HG03103 (cell line): ENCODE data around the gene ARL6IP1.
"Not testable (repeated sequence)": the region's sequence is repeated elsewhere in the genome, so short reads cannot be mapped to it uniquely, and the experiment has no call there.

Source experiments
- ATAC-seq: cut with Tn5 transposase; IDR thresholded peaks from one replicate; pipeline ENCODE4 v1.9.1; 2021; ENCODE audit warnings: low read depth; ENCODE audit not compliant: unreplicated experiment

Gene ARL6IP1

DNA sequence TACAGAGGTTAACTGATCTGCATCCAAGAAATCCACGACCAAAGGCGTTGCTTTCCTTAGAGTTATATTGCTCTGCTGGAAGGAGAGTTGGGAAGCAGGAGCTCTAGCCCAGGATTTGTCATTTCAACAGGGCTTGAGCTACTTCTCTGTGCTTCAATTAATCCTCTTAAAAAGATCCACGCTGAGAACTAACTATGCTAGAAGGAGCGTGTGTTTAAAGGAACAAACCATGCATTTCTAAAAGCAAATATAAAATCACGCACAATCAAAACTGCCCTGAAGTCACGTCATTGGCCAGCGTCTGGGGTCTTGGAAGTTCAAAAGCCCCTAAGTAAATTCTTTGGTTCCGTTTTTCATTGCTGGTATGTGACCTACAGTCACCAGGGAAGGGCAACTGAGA is 1.1 kb downstream of the ARL6IP1 start:
- no peak for ATAC-seq

DNA sequence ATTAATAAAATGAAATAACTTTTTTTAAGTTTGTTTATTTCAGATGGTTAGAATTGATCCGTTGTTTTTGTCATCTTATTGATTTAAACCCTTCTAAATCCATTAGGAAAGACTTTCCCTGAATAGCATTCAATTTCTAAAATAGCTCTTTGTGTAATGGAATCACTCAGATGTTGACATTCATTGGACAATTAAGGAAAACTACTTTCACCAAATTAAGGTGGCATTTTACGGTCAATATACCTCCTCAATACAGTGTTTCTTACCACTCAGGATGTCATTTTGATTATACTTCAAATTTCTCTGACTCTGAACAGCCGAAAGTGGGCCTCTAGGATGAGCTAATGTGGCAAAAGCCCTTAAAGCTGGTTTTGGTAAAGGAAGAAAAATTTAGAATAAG is 1.8 kb downstream of the ARL6IP1 start:
- ATAC-seq: no peak

DNA sequence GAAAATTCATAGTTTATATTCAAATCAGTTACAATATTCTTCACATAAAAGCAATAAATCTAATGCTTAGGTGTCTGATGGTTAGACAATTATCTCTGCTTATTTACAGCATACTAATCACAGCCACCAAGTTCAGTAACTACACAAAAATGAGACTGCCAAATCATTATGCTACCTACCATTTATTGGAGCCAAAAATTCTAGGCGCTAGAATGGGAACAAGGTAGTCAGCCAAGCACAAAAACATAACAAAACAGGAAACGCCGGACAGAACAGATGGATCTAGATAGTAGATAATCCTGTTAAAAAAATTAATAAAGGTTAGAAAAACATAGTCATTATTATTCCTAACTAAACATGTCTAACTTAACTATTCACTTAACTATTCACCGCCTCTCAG is 3.6 kb downstream of the ARL6IP1 start:
- no peak for ATAC-seq

DNA sequence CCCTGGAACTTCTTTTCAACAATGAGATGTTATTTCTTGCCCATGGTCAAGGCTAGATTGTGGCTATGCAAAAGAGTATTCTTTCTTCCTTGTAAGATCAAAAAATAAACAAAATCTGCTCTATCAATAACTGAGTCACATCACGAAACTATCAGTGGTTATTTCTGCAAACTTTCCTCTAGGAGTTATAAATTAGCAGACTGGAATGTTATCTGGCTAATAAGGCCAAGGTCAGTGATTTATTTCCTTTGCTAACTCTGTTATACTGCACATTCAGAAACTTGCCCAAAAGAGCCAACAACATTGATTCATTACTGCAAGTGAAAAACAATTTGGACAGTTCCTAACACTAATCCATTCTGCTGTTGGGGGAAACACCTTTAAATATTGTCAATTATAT is 5.0 kb downstream of the ARL6IP1 start:
- ATAC-seq: no peak

DNA sequence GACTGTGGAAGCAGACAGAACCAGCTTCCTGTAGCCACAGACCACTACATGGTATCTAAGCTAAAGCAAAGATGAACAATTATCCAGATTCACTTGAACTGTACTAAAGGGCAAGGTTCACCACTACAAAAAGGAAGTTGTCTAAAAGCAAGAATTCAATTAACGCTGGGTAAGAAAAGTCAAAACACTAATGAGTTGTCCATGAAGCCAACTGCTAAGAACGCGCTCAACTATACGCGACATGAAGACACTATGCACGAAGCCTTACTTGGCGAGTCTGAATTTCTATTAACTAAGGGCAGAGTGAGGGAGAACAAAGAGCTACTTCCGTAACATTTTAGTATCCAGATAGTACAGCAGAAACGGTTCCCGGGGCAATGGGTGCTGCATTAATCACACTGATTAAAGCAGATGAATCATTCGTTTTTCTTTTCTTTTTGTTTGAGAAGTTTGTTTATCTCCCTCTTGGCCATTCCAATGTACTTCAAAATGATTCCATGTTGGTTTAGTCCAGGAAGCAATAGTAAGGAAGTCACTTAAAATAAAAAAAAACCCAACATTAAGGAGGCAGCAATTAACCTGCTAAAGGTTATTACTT is 8.4 kb downstream of the ARL6IP1 start:
- no peak for ATAC-seq

DNA sequence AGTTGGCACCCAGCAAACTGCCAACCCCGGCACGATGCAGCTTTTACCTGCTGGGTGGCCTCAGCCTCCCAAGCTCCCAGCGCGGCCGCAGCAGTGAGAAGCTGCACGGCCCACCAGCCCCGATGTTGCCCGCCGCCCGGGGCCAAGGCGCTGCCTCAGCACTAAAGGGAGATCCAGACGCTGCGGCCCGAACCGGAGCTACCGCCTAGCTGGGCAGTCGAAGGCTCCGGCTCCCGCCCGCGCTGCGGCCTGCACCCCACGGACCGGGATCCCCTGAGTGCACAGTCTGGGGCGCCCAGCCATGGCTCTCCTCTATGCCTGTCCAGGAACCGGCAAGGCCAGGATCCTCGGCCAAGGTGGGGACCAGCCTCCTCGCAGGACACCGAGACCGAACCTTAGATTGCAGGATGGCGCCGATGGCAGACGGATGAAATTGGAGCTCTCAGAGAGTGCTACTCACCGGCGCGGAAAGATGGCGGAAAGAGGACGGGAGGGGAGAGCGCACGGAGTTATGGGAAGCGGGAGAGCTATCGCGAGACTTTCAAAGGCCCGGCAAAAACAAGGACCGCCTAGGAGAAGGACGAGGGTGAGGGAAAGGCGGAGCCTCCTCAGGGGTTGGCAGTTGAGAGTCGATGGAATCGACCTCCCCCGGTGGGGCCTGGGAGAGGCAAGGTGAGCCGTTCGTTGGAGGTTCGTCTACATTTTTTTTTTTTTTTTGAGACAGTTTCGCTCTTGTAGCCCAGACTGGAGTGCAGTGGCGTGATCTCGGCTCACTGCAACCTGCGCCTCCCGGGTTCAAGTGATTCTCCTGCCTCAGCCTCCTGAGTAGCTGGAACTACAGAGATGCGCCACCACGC is 11.3 kb downstream of the ARL6IP1 start, which contains the start of gene RPS15A:
RPS15A (minus strand) TSS at position 485 of the 857 bp plus-strand sequence. CDS start 1,221 bp downstream, outside the sequence.
- ATAC-seq: peak; percentile 94

DNA sequence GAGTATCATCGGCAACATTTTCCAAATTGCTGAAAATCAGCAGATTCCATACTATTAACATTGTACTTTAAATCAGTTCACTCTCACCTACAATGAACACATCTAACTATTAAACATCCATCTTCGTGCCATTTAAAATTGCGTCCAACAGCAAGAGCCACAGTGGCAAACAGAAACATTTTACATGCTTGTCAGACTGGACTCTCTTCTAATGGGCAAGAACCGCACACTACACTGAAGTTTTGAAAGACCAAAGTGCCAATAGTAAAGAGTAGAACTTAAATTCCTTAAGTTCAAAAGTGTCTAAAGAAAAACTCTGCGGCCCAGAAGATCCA is 11.9 kb downstream of the ARL6IP1 start:
- ATAC-seq: no peak

DNA sequence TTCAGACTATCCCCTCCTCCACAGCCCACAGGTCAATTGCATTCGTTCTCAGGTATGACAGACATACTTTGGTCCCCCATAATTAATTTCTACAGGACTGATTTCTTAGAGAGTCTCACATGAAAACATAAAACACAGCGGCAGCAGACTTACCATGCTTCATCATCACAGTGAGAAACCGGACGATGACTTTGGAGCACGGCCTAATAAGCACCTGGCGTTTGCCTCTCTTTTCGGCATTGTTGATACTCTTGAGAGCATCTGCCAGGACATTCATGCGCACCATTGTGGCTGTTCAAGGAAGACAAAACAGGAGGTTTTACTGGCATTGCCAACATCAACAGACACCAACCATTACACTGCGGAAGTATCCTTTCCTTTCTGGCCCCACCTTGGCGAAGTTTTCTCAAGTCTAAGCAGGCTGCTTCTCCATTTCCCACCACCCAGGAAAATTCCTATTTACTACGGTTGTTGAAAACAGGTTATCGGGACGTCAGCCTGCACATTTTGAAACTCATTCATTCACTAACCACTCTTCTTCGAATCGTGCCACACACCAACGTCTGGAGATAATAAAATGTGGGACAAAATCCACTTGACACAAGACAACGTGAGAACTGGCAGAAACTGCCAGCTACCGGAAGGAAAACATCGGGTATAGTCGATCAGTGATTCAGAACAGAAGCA is 12.4 kb downstream of the ARL6IP1 start:
- no peak for ATAC-seq

DNA sequence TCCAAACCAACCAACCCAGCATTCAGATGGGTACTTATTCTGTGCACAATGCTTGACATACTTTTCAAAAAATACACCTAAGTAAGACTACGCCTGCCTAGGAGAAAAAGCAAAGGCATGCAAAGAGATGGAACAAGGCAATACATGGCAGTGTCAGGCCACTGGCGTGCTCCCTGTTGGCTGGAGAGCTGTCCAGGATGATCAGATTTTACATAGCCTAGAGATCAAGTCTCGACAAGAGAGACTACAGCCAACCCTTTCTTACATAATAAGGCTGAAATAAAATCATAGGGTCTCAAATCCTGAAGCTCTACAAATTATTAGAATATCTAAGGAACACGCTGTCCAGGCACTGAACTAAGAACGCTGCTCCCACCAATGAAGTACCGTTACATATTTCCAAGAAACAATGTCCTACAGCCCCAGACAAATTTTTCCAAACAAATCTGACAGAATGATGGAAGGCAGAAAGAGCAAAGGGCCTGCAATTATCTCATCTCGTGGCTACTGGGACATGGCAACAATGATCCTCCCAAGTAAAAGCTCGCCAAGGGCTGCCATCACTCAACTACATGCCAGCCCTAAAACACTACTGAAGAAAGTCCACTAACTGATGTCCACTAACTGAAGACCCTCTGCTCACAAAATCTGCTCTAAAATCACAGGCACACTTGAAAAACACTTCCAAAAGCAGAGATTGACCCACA is 16.3 kb downstream of the ARL6IP1 start:
- no peak for ATAC-seq

DNA sequence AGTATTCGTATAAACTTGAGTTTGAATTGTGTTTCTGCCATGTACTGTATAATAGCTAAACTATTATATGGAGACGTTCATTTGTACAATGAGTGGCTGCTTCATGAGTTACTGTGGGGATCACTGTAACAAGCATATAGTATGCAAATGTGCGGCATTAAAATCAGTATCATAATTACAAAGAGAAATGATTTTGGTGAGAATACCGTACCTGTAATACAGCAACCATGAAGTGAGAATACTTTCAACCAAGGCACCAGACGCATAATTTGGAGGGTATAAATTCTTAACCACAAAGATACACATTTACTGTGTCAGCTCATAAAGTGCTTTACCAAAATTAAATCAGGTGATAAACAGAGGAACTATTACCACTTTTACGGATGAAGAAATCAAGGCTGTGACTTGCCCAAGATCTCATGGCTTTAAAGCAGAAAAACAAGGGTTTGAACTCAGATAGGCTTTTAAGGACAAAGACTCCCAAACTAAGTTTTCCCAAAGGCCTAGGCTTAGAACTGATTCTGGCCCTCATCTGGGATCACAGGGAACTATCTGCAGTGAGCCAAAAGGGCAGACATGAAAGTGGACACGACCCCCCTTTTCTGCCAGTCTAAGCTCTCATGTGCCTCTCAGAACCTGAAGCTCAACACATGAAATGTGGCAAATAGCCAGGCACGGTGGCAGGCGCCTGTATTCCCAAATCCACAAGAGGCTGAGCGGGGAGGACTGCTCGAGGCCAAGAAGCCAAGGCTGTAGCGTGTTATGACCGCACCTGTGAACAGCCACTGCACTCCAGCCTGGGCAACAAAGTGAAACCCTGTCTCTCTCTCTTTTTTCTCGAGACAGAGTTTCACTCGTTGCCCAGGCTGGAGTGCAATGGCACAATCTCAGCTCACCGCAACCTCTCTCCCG is 17.7 kb downstream of the ARL6IP1 start:
- ATAC-seq: no peak

DNA sequence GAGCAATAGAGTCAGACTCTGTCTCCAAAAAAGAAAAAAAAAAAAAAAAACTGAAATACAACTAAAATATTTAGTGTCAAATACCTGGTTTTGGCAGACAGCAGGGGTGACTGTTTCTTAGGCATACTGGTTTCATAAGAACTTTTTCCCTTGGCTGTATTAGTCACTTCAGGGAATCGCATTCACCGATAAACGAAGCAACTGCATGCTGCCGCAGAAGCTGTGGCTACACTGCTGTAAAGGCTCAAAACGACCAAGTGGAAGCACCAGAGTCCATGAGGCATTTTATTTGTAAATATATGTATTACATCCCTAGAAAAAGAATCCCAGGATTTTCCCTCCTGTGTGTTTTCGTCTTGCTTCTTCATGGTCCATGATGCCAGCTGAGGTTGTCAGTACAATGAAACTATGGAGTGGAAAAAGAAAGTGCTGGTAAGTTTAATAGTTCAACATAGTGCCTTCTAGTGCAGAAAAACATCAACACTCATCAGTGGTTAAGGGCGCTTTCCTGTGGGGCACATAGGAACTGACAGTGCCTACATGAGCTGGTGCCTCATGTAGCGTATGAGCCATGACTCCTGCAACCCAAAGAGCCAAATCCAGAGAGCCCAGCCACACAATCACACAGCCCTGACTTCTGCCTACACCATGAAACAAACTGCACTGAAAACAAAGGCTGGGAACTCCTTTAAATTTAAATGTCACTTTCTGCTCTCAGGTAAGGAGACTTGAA is 18.5 kb downstream of the ARL6IP1 start:
- ATAC-seq: no peak

DNA sequence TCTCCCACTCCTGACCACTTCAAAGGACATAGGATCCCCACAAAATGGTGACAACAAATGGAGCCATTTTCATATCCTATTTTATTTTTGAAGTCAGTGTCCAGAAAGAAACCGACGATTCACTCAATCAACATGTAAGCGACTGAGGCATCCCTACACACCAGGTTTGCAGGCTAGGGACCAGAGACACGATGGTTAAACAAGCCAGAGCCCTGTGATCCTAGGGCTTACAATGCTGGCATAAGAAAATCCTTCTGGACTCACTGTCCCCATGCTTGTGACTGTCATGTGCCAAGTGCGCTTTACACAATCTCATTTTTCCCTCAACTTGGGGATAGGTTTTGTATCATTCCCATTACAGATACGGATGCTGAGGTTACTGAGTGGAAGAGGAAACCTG is 20.1 kb downstream of the ARL6IP1 start:
- ATAC-seq: not testable (repeated sequence)

DNA sequence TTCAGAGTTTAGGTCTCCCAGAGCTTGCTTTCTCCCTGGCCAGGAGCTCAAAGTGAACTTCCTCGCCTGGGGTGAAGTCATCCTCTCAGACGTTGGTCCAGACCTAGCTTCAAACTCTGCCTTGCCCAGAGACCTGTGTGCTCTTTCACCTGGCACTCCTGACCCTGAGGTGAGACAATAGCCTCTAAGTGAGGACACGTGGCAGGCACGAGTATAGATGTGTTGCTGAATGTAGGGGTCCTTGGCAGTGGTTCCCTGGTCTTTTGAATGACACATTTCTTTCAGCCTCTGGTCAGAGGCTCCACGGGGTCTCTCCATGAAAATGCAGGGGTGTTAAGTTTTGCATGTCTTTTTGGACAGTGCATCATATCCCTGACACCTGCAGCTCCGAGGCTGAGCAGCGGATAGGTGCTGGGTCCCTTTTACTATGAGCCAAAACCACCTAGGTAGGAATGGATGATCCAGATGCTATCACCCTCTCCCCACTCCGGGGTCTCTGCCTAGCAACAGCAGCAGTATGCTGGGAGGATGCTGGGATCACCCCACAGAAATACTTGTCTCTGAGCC is 20.8 kb downstream of the ARL6IP1 start:
- ATAC-seq: not testable (repeated sequence)

DNA sequence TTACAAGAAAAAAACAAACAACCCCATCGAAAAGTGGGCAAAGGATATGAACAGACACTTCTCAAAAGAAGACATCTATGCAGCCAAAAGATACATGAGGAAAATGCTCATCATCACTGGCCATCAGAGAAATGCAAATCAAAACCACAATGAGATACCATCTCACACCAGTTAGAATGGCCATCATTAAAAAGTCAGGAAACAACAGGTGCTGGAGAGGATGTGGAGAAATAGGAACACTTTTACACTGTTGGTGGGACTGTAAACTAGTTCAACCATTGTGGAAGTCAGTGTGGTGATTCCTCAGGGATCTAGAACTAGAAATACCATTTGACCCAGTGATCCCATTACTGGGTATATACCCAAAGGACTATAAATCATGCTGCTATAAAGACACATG is 23.7 kb downstream of the ARL6IP1 start:
- ATAC-seq: not testable (repeated sequence)

DNA sequence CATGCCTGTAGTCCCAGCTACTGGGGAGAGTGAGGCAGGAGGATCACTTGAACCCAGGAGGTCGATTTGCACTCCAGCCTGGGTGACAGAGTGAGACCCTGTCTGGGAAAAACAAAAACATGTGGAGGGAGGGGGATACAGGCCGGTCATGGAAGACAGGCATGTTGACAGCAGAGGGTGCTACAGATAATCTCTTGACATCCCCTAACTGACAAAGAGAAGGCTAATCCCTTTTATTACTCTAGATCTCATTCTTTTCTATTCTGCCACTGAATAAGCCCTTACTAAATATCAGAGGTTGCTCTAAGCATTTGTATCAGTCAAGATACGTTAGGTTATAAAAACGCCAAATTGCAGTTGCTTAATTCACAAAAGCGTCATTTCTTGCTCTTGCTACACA is 25.0 kb downstream of the ARL6IP1 start:
- ATAC-seq: not testable (repeated sequence)

DNA sequence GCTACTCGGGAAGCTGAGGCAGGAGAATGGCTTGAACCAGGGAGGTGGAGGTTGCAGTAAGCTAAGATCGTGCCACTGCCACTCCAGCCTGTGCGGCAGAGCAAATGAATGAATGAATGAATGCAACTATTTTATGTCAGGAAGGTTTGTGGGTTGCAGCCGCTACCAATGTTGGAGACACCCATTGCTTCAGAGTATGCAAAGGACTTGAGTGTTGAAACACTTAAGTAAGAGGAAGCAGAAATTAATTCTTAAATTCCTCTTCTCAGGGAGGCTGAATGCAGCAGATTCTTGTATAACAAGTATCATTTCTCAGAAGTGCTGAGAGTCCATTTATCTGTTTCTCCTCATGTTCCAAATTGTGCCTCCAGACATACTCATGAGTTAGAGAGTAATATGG is 26.7 kb downstream of the ARL6IP1 start:
- ATAC-seq: not testable (repeated sequence)

DNA sequence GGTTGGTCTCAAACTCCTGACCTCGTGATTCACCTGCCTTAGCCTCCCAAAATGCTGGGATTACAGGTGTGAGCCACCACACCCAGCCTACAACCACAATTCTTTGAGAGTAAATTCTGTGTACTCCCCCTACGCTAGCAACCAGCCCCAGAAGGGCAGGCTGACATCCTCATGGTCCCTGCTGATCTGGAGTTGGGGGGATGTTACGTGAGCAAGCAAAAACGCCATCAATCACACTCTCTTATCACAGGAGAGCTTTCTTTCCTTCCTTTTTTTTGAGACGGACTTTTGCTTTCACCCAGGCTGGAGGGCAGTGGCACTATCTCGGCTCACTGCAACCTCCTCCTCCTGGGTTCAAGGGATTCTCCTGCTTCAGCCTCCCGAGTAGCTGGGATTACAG is 29.2 kb downstream of the ARL6IP1 start:
- ATAC-seq: not testable (repeated sequence)

DNA sequence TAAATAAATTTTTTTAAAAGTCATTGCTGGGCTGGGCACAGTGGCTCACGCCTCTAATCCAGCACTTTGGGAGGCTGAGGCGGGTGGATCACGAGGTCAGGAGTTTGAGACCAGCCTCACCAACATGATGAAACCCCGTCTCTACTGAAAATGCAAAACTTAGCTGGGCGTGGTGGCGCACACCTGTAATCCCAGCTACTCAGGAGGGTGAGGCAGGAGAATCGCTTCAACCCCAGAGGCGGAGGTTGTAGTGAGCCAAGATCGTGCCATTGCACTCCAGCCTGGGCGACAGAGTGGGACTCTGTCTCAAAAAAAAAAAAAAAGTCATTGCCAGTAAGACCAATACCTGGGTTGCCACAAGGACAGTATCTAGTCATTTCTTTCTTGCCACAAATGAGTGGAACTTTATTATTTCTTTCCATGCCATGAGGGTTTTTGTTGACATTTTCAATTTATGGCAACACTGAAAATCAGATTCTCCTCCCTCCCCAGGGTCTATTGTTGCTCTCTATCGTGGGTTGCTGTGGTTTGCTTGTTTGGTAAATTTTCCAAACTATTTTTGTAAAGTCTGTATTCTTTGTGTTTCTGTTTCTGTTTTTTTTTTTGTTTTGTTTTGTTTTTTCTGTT is 30.9 kb downstream of the ARL6IP1 start:
- ATAC-seq: not testable (repeated sequence)
